Measurements from ENCODE around the gene RABGAP1L.

- TF ChIP-seq CTCF (optimal IDR thresholded peaks at IDR 0.05 in 1 of 3, IDR thresholded peaks at IDR 0.05 in 1 of 3, conservative IDR thresholded peaks at IDR 0.05 in 1 of 3; ENCODE audit: extremely low read depth in 1 of 3, insufficient read depth in 2 of 3, low read length in 3 of 3) (no peak), EZH2 (IDR thresholded peaks at IDR 0.05; ENCODE audit: low read length) (no peak)
These were observed 554.5 kb downstream of the RABGAP1L start for GRCh38 chr1:174713796-174714195.

All from keratinocyte (primary cell).